Panc1 (cell line): Measurements from ENCODE around the gene WFIKKN1. TPM values are rescaled to one million over a fixed set of nuclear protein-coding genes. Genes with fewer than 3 reads are reported as not detected.
A peak's percentile ranks its signal among the peaks of the same experiment; 100 is the strongest.

Source experiments
- ATAC-seq: fragments of 200-7000 bp; cut with Tn5 transposase; 2 replicates; pipeline ENCODE4 v1.9.1; 2020; ENCODE audit warnings: mild to moderate bottlenecking, moderate library complexity
- BruUV-seq: library from RNA; stranded (reverse); fragments of 400-500 nt; replicated peaks from 2 replicates; lab custom pipeline; 2021; lab: Mats Ljungman, UMichigan
- CTCF ChIA-PET: fragments of 300-600 bp; sonication (Branson Sonifier 250); formaldehyde crosslinking; loops from one replicate; lab custom pipeline; 2022; ENCODE audit warnings: antibody characterized with exemption; lab: Charles Lee
- POLR2A ChIA-PET: fragments of 300-600 bp; sonication (Branson Sonifier 250); formaldehyde crosslinking; loops from one replicate; lab custom pipeline; 2022; ENCODE audit warnings: antibody characterized with exemption; lab: Charles Lee
- DNase-seq: peaks from one replicate; pipeline ENCODE4 v3.0.0-alpha.2; 2010; ENCODE audit warnings: low read depth, low spot score
- H3K27ac ChIP-seq: 2 replicates; pipeline ENCODE4 v1.5.1; 2011; ENCODE audit warnings: mild to moderate bottlenecking, low read length, inconsistent platforms
- H3K27me3 ChIP-seq: fragments of 200-500 bp; sonication (Bioruptor generic); 2 replicates; pipeline ENCODE4 v1.6.0; 2014; ENCODE audit warnings: low read length, inconsistent platforms; ENCODE audit not compliant: control insufficient read depth, insufficient read depth
- H3K36me3 ChIP-seq: fragments of 200-500 bp; sonication (Bioruptor generic); 2 replicates; pipeline ENCODE4 v1.5.1; 2014; ENCODE audit warnings: inconsistent platforms, mild to moderate bottlenecking, low read length, moderate library complexity; ENCODE audit not compliant: control insufficient read depth, insufficient read depth
- H3K4me1 ChIP-seq: 2 replicates; pipeline ENCODE4 v1.5.1; 2011; ENCODE audit warnings: inconsistent platforms, mild to moderate bottlenecking, low read length, moderate library complexity; ENCODE audit not compliant: control insufficient read depth, insufficient read depth
- H3K4me3 ChIP-seq, 2 experiments: 2 replicates each; pipeline ENCODE4 v1.5.1; 2011 to 2012; ENCODE audit warnings: low read depth in 2 of 2, low read length in 2 of 2, mild to moderate bottlenecking in 2 of 2, inconsistent platforms in 1 of 2, moderate library complexity in 1 of 2
- H3K9me3 ChIP-seq: fragments of 200-500 bp; sonication (Bioruptor generic); 2 replicates; pipeline ENCODE4 v1.5.1; 2014; ENCODE audit warnings: low read depth, mild to moderate bottlenecking, inconsistent platforms, low read length, moderate library complexity; ENCODE audit not compliant: control insufficient read depth, insufficient read depth
- POLR2AphosphoS5 ChIP-seq: IDR thresholded peaks from 2 replicates; pipeline ENCODE4 v1.6.1; 2012; ENCODE audit warnings: mild to moderate bottlenecking, low read depth, low read length, moderate library complexity
- SIN3A ChIP-seq: IDR thresholded peaks from 2 replicates; pipeline ENCODE4 v1.6.1; 2012; ENCODE audit warnings: low read depth, mild to moderate bottlenecking, low read length, moderate library complexity, borderline replicate concordance; ENCODE audit not compliant: insufficient read depth
- TCF7L2 ChIP-seq: IDR thresholded peaks from 2 replicates; pipeline ENCODE4 v1.6.1; 2011; ENCODE audit warnings: mild to moderate bottlenecking, low read depth, low read length, inconsistent platforms
- in situ Hi-C: cut with HindIII; loops from 2 replicates; pipeline ENCODE4 v1.10.0; 2016; ENCODE audit warnings: low sequenced_read_pairs, low pct_unique_long_range_greater_than_20kb
- intact Hi-C: fragments of 100-400 bp; cut with micrococcal nuclease; formaldehyde crosslinking; loops from one replicate; pipeline ENCODE4 v1.10.0; 2022; ENCODE audit not compliant: unreplicated experiment
- total RNA-seq: library from RNA; stranded (reverse); gene quantifications from one replicate; pipeline ENCODE4 v1.2.1, GENCODE V29; 2021; ENCODE audit not compliant: unreplicated experiment
- TF ChIP-seq, protein P1 (sequence below): fragments of 450-650 bp; IDR thresholded peaks from 2 replicates; pipeline ENCODE4 v1.5.1; 2017; ENCODE audit warnings: mild to moderate bottlenecking
- TF ChIP-seq, protein P2 (sequence below), 2 experiments: IDR thresholded peaks; 2 replicates each; pipeline ENCODE4 v1.6.1; 2011 to 2012; ENCODE audit warnings: low read depth in 2 of 2, control low read depth in 1 of 2, low read length in 1 of 2, mild to moderate bottlenecking in 1 of 2, moderate library complexity in 1 of 2; ENCODE audit not compliant: insufficient read depth in 1 of 2

Gene WFIKKN1
- total RNA-seq, 1 experiment from 2014 or later: 2.0 TPM

DNA sequence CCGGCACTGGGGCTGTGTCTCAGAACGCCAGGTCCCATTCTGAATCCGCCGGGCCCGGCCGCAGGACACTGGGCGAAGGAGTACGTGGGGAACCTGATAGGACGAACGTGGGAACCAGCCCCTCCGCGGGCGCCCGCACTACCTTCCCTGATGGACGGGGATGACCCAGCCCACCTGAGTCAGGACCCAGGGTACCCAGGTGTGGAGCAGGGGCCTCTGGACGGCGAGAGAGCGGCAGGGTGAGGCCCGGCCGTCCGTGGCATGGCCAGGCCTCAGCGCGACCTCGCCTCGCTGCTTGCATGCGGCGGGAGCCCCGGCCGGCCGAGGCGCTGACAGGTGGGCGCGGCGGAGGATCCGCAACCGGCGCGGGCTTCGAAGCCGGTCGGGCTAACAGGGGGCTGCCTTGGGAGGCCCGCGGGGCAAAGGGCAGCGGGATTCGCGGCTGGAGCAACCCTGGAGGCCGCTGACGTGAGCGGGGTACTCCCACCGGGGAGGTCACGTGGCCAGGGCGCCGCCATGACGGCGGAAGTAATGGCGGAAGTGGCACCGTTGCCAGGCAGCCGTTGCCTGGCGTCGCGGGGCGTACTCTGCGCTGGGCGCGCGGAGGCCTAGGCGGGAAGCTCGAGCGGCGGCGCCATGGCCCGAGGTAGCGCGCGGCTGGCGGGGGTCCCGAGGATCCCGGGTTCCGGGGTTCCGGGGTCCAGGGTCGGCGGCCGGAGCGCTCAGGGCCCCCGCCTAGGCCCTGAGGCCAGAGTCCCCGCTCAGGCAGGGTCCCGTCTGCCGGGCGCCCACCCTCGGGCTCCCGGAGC lies 18.2 kb downstream of the WFIKKN1 start, which contains the start of gene WDR90:
Gene WDR90 (plus strand): TSS at position 585 of the 809 bp plus-strand sequence. CDS start 52 bp downstream, at position 637.
- POLR2A ChIA-PET: interaction anchor here (0.6 to 0.9 kb wide), 2 partner anchors 11 to 245 kb away, joined by 3 to 4 read pairs; no protein-coding TSS in a partner anchor
- CTCF ChIA-PET: no interaction called here
- H3K27ac ChIP-seq: peak within 1 kb of the TSS; percentile 78
- in situ Hi-C loops: no loop called here
- TF ChIP-seq TCF7L2 (no peak), POLR2AphosphoS5 (no peak; the same call in 1 of the 2 replicates), SIN3A (peak; percentile 98)
- TF ChIP-seq, protein P1, sequence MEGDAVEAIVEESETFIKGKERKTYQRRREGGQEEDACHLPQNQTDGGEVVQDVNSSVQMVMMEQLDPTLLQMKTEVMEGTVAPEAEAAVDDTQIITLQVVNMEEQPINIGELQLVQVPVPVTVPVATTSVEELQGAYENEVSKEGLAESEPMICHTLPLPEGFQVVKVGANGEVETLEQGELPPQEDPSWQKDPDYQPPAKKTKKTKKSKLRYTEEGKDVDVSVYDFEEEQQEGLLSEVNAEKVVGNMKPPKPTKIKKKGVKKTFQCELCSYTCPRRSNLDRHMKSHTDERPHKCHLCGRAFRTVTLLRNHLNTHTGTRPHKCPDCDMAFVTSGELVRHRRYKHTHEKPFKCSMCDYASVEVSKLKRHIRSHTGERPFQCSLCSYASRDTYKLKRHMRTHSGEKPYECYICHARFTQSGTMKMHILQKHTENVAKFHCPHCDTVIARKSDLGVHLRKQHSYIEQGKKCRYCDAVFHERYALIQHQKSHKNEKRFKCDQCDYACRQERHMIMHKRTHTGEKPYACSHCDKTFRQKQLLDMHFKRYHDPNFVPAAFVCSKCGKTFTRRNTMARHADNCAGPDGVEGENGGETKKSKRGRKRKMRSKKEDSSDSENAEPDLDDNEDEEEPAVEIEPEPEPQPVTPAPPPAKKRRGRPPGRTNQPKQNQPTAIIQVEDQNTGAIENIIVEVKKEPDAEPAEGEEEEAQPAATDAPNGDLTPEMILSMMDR: no peak
- TF ChIP-seq, protein P2, sequence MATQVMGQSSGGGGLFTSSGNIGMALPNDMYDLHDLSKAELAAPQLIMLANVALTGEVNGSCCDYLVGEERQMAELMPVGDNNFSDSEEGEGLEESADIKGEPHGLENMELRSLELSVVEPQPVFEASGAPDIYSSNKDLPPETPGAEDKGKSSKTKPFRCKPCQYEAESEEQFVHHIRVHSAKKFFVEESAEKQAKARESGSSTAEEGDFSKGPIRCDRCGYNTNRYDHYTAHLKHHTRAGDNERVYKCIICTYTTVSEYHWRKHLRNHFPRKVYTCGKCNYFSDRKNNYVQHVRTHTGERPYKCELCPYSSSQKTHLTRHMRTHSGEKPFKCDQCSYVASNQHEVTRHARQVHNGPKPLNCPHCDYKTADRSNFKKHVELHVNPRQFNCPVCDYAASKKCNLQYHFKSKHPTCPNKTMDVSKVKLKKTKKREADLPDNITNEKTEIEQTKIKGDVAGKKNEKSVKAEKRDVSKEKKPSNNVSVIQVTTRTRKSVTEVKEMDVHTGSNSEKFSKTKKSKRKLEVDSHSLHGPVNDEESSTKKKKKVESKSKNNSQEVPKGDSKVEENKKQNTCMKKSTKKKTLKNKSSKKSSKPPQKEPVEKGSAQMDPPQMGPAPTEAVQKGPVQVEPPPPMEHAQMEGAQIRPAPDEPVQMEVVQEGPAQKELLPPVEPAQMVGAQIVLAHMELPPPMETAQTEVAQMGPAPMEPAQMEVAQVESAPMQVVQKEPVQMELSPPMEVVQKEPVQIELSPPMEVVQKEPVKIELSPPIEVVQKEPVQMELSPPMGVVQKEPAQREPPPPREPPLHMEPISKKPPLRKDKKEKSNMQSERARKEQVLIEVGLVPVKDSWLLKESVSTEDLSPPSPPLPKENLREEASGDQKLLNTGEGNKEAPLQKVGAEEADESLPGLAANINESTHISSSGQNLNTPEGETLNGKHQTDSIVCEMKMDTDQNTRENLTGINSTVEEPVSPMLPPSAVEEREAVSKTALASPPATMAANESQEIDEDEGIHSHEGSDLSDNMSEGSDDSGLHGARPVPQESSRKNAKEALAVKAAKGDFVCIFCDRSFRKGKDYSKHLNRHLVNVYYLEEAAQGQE (IDR thresholded peaks at IDR 0.05; ENCODE audit: insufficient read depth in 1 of 2, low read depth in 2 of 2, low read length in 1 of 2): 0 out of 4 replicates have a peak, but pooled peaks of 1 of the 2 experiments have one; percentile 10
- DNase-seq: no peak
- H3K27me3 ChIP-seq: no peaks in the 10 kb centered on the region
- H3K9me3 ChIP-seq: no peaks in the 10 kb centered on the region
- BruUV-seq: TSS peak; percentile 69
- H3K36me3 ChIP-seq: no peaks in the 10 kb centered on the region
- intact Hi-C loops: no loop called here
- ATAC-seq: peak; percentile 77
- H3K4me1 ChIP-seq: peaks cover 36% of the 10 kb centered on the region
- peak within 1 kb of the TSS; percentile 56 for H3K4me3 ChIP-seq

GRCh38 chr16:649631-650030 lies 18.8 kb downstream of the WFIKKN1 start:
- POLR2A ChIA-PET: interaction anchor here (0.9 kb wide), 1 partner anchor 10 kb away, joined by 4 read pairs; no protein-coding TSS in a partner anchor
- CTCF ChIA-PET: no interaction called here
- H3K27me3 ChIP-seq: no peaks in the 10 kb centered on the region
- no peaks in the 10 kb centered on the region for H3K36me3 ChIP-seq
- no TSS peak for BruUV-seq
- no peak for DNase-seq
- peak overlapping the region; percentile 51 for H3K27ac ChIP-seq
- TF ChIP-seq, protein P1: no peak
- TF ChIP-seq, protein P2 (IDR thresholded peaks at IDR 0.05; ENCODE audit: insufficient read depth in 1 of 2, low read depth in 2 of 2, low read length in 1 of 2): no peak
- no peak for TF ChIP-seq TCF7L2
- TF ChIP-seq POLR2AphosphoS5: no peak
- TF ChIP-seq SIN3A: no peak
- in situ Hi-C loops (no loop called here), intact Hi-C loops (no loop called here)
- peak overlapping the region; percentile 56 for H3K4me3 ChIP-seq
- no peaks in the 10 kb centered on the region for H3K9me3 ChIP-seq
- ATAC-seq: no peak
- peaks cover 31% of the 10 kb centered on the region for H3K4me1 ChIP-seq
